NCI-H2196 (cell line): Measurements from ENCODE around the gene OXSM.

Experiments used
- DNase-seq: peaks from one replicate; lab custom pipeline; 2025; ENCODE audit not compliant: unreplicated experiment; lab: John Stamatoyannopoulos, UW

OXSM gene

DNA sequence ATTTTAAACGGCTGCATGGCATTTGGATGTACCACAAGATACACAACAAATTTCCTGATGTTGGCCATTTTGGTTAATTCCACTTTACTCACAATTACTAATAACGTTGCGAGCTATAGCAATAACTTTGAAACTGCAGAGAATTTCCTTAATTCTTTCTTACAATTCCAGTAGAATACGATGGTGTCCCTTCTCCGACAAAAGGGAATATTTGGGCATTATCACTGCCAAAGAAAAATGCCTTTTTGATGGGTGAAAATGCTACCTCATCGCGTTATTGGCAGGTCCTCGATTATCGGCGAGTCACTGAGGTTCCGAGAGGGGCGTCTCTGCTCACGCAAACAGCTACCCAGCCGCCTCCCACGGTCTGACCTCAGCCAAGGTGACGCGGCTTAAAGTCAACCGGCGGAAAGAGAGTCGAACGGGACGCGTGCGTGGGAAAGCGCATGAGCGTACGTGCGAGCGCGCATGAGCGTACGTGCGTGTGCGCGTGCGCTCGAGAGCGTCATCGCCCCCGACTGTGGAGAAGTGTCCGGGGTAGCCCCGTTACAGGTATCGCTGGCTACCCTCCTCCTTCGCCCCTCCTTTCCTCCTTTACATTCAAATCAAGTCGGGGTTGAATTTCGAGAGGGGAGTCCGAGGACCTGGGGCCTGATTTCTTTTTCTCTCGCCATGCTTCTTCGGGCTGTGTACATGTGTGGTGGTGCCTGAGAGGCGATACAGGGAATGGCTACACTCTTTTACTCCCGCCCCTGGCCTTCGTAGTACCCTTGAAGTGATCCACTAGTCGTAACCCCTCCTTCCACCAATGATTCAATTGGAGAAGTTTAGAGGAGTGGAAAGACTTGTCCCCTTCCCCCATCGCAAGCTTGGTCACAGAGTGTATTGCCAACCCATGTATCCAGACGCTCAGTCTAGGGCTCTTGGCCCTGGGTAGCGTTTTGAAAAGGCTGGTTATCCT is at the start of gene OXSM:
TSS of gene OXSM (plus strand) at position 495 of the 961 bp plus-strand sequence. CDS start 931 bp downstream, outside the sequence.
- DNase-seq, result peak; percentile 67

DNA sequence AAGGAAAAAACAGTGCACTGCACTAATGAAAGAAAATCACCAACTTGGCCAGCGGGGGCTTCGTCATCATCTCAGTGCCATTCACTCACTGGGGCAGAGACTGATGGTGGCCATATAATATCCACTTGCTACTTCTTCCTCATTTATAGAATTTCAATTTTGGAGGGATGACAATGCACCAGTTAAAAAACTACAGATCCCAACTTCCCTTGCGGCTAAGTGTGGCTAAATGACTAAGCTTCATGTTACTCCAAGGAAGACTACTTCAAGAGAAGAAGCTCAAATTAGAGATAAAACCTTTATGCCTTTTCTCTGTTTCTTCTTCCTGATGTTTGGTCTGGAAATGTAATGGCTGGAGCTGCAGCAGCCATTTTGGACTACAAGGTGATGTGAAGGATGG is 45.4 kb upstream of the OXSM start:
- no peak for DNase-seq

DNA sequence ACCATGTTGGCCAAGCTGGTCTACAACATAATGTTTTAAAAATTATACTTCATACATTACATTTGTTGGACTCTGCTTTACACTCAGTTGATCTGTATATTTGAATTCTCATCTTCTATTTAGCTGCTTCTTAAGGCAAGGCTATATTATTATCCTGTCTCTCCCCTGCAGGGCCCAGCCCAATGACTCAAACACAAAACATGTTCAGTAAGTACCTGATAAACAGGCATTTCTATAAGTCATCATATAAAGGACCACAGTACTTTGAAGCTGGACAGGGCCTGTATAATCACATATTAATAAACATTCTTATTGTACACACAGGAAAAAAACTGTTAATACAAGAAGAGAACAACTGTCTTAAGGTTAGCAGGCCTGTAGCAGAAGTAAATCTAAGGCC is 42.9 kb upstream of the OXSM start:
- no peak for DNase-seq

DNA sequence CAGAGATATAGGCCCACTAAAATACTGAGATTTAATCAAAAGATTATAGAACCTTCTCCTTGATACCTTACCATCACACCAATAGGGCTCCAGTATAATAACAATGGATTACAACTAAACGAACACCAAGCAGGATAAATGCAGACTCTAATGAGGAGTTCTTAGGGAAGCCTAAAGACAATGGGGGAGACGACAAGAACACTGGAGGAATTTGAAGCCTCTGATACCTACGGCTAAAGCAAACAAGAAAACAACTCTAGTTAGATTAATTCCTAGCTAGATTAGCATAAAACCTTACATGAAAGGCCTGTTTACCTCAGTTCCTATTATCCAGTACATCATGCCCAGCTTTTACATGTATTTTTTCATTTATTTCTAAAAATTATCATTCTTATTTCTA is 41.7 kb upstream of the OXSM start:
- no peak for DNase-seq

DNA sequence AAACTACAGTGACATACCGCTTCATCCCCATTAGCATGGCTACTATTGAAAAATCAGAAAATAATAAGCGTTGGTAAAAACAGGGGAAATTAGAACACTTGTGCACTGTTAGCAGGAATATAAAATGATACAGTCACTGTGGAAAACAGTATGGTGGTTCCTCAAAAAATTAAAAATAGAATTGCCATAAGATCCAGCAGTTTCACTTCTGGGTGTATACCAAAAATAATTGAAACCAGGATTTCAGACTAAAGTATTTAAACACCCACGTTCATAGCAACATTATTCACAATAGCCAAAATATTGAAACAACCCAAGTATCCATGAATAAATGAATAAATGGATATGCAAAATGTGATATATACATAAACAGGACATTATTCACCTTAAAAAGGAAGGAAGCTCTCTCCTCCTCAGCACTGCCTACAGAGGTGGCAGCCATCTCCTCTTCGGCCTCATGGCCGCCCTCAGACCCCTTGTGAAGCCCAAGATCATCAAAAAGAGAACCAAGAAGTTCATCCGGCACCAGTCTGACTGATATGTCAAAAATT is 40.8 kb upstream of the OXSM start:
- no peak for DNase-seq

DNA sequence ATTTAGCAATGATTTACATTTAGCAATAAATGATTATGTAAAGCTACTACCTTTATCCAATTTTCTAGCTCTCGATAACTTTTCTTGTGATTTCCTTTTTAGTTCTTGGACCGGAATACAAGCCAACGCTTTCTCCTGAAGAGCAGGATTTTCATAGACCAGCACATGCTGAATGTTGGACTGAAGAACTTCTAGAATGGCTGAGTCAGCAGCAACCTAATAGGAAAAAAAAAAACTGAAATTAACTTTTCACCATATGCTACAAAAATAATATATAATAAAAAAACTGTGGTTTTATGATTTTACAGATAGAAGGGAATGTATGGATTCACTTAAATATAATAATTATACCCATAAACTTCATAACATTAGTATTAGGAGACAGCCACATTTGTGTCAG is 38.8 kb upstream of the OXSM start:
- no peak for DNase-seq

DNA sequence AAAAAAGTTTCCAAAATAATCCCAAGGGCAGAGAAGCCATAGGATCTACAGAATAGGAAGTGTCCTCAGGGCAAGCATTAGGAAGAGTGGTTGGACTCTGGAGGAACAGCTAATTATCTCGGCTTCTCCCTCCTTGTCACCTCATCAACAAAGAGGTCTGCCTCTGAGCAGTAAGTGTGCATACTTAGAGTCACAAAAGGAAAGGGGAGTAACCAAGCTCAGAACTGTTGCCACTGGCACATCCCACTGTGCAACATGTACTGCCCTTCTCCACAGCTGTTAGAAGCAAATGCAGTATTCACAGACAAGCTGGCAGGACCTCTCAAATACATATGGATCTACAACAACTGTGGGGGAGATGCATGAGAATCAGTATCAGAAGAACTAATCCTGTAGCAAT is 38.2 kb upstream of the OXSM start:
- no peak for DNase-seq

DNA sequence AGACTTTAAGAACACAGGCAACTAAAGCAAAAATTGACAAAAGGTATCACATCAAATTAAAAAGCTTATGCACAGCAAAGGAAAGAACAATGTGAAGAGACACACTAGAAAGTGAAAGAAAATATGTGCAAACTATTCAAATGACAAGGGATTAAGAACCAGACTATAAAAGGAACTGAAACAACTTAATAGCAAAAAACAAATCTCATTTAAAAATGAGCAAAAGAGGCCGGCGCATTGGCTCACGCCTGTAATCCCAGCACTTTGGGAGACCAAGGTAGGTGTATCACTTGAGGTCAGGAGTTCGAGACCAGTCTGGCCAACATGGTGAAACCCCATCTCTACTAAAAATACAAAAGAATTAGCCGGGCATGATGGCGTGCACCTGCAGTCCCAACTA is 21.0 kb upstream of the OXSM start:
- DNase-seq, result no peak

DNA sequence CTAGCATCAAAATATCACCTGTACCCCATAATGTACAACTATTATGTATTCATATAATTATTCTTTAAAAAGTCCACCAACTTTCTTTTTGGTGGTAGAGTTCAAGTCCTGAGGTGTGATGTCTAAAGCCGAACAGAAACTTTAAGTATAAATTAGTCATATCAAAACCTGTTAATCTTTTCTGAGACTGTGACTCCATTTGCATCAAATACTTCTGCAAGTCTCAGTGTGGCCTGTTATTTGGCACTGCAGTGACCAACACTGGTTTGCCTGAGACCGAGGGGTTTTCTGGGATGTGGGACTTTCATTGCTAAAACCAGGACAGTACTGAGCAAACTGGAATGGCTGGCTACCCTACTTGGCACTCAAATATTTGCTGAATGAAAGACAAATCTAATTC is 14.0 kb upstream of the OXSM start:
- no peak for DNase-seq

DNA sequence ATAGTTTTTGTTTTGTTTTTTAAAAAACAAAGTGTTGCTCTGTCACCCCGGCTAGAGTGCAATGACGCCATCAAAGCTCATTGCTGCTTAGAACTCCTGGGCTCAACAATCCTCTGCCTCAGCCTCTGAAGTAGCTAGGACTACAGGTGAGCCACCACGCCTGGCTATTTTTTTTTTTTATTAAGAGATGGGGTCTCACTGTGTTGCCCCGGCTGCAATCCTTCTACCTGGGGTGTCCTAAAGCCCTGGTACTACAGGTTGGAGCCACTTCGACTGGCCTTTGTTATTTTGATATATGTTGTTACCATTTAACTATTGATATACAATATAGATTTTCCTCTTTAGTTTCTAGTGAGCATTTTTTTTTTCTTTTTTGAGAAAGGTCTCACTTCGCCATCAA is 9.3 kb upstream of the OXSM start:
- no peak for DNase-seq

DNA sequence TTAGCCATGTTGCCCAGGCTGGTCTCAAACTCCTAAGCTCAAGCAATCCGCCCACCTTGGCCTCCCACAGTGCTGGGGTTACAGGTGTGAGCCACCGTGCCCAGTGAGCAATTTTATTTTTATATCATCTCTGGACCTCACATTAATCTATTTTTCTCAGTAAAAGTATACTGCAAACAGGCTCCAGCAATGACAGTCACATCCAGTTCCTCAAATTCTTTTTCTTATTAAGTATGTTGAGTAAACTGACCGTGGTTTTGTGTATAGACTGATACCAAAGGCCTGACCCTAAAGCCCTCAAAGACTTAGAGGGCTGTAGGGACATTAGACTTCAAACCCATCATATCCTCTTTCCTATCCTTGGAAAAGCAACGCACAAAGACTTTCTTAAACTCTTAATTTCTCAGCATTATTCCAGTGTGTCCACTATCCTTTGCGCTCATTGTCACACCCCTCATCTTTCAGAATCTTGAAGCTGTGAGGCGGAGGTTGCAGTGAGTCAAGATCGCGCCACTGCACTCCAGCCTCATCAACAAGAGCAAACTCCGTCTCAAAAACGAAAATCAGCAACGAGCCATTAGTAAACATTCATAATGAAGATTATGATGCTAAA is 8.6 kb upstream of the OXSM start:
- no peak for DNase-seq

DNA sequence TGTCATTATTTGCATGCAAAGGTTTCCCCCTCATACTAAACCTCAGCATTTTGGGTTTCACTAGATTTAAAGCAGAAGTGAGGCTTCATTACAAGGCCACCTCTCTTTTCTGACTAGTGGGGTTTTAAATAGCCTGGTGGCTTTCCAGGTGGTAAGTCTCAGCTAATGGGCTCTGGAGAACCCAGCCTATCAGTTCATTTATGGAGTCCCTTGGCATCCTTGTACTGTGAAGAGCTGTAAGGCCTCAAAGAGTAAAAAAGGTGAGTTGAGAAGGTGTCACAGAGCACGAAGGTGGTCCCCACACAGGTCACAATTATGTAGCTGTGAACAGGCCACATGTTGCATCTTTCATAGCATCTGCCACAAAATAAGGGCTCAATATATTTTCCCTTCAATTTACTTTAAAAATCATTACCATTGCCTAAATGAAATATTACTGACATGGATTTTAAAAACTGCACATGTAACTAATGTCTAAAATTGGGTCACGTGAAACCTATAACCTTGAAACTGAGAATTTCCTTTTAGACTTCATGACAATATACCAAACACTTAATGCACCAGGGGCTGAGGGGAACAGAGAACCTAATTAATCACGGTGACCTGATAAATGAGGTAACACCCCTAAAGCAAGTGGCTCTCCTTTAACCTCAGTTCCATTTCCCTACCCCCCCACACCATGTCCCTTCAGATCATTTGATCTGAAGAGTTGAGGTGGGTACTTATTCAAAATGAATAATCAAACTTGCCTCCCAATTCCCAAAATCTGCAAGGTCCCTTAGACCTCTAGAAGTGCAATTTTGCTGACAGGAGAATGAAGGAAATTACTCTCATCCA is 7.9 kb upstream of the OXSM start:
- no peak for DNase-seq

DNA sequence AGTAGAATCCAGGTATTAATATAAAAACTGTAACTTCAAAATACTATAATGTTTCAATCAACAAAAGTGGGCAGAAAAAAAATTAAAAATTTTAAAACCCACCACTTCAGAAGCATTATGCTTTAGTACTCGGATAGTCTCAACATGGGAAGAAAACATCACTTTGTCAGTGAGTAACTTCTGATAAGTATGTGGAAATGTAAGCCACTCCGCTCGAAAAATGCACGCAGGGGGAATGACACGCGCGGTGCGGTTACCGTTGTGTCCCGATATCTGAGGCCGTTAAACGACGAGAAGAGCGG is 7.3 kb upstream of the OXSM start:
- DNase-seq, result no peak

DNA sequence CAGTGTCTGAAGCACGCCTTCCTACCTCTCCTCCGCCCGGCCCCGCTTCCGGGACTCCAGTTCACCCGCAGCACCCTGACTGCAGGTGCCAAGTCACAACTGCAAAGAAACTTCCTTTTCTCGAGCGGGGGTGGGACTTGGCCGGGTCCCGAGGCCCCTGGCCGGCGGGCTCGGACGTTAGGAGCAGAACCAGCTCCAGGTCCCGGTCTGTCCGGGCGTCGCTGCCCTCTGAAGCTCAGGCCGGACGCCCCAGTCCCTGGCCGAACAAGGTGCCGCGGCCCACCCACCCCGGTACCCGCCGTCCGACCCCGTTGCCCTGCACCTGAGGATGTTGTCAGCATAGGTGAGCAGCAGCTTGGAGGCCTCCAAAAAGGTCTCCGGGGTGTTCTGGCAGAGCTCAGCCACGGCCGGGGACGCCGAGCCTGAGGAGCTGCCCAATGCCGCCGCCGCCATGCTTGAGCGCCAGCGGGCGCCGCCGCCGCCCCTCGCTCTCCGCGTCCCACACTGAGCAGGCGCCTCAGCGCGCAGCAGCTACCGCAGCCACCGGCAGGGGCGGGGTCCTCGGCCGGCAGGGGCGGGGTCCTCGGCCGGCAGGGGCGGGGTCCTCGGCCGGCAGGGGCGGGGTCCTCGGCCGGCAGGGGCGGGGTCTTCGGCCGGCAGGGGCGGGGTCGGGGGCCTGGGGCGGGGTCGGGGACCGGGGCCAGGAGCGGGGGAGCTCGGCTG is 6.8 kb upstream of the OXSM start, which contains the start of gene NGLY1:
TSS of gene NGLY1 (minus strand) at position 506 of the 723 bp plus-strand sequence. CDS start at position 453, 53 bp downstream.
- DNase-seq, result peak; percentile 50

DNA sequence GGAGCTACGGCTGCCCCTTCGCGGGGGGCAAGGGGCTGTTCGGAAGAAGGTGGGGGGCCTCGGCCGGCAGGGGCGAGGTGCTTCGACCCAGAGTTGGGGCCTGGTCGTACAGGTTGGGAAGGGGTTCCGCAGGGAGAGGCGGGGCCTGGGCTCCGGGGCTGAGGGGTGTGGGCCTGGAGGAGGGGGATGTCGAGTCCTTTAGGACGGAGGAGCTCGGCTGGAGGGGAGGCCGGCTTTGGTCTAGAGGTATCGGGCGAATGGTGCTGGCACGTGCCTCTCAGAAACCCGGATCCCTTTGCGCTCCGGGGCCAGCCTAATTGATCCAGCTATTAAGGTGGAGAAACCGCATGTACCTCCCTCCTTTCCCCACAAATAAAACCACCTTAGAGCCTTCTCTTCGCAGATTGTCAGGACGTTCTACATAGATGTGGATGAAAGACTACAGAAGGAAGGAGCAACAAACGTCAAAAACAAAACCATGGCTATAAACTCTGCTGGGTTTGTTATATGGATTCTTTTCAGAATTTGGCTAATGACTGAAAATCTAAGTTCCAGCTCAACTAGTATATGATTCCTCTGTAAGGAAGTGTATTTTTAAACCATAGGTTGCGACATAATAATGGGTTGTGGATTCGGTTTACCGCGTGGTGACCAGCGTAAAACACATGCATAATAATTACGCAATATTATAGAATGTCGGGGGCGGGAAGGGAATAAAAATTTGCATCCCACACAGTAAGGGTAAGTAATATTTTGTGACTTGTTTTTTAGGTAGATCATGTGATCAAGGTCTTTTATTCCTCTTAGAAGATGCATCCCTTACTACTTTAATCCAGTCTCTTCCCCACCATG is 6.0 kb upstream of the OXSM start:
- DNase-seq, result no peak

DNA sequence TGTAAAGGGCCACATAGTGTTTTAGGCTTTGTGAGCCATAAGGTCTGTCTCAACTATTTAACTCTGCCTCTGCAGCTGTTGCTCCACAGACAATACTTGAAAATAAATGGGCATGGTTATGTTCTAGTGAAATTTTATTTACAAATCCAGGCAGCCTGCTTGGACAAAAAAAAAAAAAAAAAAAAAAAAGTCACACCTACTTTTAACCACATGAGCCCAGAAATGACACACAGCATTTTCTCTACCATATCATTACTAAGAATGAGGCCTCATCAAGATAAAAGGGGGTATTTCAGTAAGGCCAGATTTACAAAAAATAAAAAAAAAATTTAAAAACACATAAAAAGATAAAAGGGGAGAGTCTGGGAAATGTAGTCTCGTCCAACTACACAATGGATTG is 4.9 kb upstream of the OXSM start:
- no peak for DNase-seq

DNA sequence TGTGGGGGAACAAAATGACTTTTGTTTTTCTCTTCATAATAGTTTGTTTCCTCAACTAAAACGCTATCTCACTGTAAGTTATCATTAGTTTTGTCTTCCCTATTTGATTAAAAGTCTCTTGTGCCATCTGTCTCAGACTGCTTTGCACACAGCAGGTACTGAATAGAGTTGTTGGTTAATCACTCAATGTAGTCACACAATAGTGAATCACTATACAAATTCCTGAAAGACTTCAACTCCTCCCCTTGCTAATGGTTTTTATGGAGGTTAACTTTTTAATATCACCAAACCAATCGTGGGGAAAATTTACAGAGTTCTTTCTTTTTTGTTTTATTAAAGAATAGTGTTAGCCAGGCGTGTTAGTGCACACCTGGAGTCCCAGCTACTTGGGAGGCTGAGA is 4.1 kb upstream of the OXSM start:
- DNase-seq, result no peak

DNA sequence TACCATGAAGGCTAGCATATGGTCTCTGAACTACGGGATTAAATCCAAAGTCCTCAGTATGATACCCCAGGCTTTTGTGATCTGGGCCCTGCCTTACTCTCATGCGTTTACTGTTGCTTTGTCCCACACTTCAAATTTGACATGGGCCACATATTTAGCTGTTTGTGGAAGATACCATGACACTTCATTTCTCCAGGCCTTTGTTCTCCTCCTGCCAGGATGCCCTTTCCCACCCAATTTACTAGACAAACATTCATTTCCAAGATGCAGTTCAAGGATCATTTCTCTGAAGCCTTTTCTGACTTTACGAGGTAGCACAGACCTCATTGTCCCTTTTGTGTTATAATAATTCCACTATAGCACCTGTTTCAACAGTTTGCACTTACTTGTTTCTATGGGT is 2.2 kb upstream of the OXSM start:
- DNase-seq, result no peak

DNA sequence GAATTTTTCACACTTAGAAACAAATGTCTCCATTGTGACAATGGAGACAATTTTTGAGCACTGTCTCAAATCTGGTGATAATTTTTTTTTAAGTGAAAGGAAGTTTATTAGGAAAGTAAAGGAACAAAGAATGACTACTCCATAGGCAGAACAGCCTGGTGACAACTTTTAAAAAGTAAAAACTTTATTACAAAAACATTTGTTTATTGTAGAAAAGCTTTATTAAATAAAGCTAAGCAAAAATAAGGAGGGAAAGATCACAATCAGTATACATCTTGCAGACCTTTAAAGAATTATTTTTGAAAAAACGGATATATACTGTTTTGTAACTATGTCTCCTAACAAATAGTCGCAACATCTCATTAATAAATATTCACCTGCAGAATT is 688 bp upstream of the OXSM start:
- DNase-seq, result no peak

DNA sequence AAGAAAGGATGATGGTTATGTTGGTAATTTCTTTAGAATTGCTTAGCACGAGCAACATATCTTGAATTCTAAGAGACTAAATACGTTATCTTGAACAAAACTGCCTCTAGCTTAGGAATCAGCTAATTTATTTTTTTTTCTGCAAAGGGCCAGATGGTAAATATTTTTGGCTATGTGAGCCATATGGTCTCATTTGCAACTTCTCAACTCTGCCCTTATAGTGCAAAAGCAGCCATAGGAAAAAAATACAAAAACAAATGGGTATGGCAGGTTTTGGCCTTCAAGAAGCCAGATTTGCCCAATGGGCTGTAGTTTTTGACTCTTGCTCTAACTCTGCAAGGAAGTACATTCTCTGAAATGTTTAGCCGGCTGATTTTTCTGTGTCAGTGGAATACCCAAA is 11.9 kb downstream of the OXSM start:
- DNase-seq, result no peak
